GM12878 (cell line): ENCODE data around the gene PRSS33. TPM values are rescaled to one million over a fixed set of nuclear protein-coding genes. Genes with fewer than 3 reads are reported as not detected.

Experiments
- CBX3 ChIP-seq: fragments of 200-600 bp; sonication (generic); IDR thresholded peaks from 2 replicates; pipeline ENCODE4 v1.6.1; 2016; ENCODE audit warnings: low read depth, borderline replicate concordance
- NFYB ChIP-seq: IDR thresholded peaks from 2 replicates; pipeline ENCODE4 v1.6.1; 2011; ENCODE audit warnings: low read depth, mild to moderate bottlenecking, low read length, improper control_type of control experiment, moderate library complexity; ENCODE audit not compliant: insufficient read depth
- polyA plus RNA-seq, 11 experiments: library from polyadenylated mRNA; depleted of rRNA in 4 of 11; unstranded in 6 of 11; stranded (reverse) in 5 of 11; fragments of >200 nt; fragmentation: Nextera tagmentation in 4 of 11; fragmentation: Illumina TruSeq in 1 of 11; extraction: Ambion mirVana in 4 of 11; extraction: Trizol in 1 of 11; gene quantifications; 1 replicate in 1 of 11; 2 replicates in 10 of 11; pipeline versions ENCODE4 v1.2.1 to v1.2.3, GENCODE V29; 2011 to 2016; ENCODE audit warnings: inconsistent platforms in 2 of 11, missing spikeins in 2 of 11, low read depth in 1 of 11
- total RNA-seq, 4 experiments: library from RNA; depleted of rRNA in 3 of 4; stranded (reverse); fragments of >200 nt in 3 of 4; fragmentation: Illumina TruSeq in 1 of 4; extraction: Trizol in 1 of 4; gene quantifications; 2 replicates each; pipeline versions ENCODE4 v1.2.1 to v1.2.3, GENCODE V29; 2013 to 2021
- TF ChIP-seq, protein P1 (sequence below): fragments of 450-650 bp; IDR thresholded peaks from 2 replicates; pipeline ENCODE4 v1.6.1; 2017; ENCODE audit warnings: borderline replicate concordance
- TF ChIP-seq, protein P2 (sequence below): fragments of 450-650 bp; IDR thresholded peaks from 2 replicates; pipeline ENCODE4 v1.6.1; 2017; ENCODE audit warnings: mild to moderate bottlenecking, moderate library complexity
- TF ChIP-seq, protein P3 (sequence below): fragments of 450-650 bp; IDR thresholded peaks from 2 replicates; pipeline ENCODE4 v1.6.1; 2017; ENCODE audit warnings: antibody characterized with exemption, mild to moderate bottlenecking, moderate library complexity

Gene PRSS33
- total and polyA plus RNA-seq, 10 of the 15 experiments (the other 5 are each of a cell fraction or from before 2014, with no cell fraction given): not detected

DNA sequence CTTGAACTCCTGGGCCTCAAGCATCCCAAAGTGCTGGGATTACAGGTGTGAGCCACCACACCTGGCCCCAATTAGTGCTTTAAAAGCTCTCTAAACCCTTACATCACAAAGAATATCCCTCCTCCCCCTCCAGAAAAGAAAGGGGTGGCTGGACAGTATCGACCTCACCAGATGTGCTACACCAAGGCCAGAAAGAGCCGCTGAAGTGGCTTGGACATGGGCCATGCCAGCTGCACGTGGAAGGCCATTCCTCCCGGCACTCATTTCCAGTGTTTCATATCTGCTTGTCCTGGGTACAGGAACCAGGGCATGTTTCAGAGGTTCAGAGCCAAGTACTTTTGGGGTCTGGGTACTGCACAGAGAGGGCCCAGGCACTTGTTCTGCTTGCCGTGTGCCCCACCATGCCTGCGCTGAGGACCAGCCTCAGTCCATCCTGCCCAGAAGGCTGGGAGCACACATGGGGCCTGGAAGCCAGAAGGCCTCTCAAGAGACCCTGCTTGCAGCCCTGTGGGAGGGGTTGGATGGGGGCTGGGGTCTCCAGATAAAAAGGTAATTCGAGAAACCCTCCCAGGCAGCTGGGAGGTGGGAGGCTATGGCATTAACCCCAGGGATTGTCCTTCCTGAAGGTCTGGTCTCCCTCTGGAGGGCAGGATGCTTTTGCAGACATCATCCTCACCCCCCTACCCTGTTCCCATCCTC, 38.5 kb downstream of the PRSS33 start (continued):
- TF ChIP-seq, protein P1, sequence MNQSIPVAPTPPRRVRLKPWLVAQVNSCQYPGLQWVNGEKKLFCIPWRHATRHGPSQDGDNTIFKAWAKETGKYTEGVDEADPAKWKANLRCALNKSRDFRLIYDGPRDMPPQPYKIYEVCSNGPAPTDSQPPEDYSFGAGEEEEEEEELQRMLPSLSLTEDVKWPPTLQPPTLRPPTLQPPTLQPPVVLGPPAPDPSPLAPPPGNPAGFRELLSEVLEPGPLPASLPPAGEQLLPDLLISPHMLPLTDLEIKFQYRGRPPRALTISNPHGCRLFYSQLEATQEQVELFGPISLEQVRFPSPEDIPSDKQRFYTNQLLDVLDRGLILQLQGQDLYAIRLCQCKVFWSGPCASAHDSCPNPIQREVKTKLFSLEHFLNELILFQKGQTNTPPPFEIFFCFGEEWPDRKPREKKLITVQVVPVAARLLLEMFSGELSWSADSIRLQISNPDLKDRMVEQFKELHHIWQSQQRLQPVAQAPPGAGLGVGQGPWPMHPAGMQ: no peak
- TF ChIP-seq NFYB (no peak), CBX3 (no peak)
- TF ChIP-seq, protein P2, sequence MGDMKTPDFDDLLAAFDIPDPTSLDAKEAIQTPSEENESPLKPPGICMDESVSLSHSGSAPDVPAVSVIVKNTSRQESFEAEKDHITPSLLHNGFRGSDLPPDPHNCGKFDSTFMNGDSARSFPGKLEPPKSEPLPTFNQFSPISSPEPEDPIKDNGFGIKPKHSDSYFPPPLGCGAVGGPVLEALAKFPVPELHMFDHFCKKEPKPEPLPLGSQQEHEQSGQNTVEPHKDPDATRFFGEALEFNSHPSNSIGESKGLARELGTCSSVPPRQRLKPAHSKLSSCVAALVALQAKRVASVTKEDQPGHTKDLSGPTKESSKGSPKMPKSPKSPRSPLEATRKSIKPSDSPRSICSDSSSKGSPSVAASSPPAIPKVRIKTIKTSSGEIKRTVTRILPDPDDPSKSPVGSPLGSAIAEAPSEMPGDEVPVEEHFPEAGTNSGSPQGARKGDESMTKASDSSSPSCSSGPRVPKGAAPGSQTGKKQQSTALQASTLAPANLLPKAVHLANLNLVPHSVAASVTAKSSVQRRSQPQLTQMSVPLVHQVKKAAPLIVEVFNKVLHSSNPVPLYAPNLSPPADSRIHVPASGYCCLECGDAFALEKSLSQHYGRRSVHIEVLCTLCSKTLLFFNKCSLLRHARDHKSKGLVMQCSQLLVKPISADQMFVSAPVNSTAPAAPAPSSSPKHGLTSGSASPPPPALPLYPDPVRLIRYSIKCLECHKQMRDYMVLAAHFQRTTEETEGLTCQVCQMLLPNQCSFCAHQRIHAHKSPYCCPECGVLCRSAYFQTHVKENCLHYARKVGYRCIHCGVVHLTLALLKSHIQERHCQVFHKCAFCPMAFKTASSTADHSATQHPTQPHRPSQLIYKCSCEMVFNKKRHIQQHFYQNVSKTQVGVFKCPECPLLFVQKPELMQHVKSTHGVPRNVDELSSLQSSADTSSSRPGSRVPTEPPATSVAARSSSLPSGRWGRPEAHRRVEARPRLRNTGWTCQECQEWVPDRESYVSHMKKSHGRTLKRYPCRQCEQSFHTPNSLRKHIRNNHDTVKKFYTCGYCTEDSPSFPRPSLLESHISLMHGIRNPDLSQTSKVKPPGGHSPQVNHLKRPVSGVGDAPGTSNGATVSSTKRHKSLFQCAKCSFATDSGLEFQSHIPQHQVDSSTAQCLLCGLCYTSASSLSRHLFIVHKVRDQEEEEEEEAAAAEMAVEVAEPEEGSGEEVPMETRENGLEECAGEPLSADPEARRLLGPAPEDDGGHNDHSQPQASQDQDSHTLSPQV: no peak
- TF ChIP-seq, protein P3, sequence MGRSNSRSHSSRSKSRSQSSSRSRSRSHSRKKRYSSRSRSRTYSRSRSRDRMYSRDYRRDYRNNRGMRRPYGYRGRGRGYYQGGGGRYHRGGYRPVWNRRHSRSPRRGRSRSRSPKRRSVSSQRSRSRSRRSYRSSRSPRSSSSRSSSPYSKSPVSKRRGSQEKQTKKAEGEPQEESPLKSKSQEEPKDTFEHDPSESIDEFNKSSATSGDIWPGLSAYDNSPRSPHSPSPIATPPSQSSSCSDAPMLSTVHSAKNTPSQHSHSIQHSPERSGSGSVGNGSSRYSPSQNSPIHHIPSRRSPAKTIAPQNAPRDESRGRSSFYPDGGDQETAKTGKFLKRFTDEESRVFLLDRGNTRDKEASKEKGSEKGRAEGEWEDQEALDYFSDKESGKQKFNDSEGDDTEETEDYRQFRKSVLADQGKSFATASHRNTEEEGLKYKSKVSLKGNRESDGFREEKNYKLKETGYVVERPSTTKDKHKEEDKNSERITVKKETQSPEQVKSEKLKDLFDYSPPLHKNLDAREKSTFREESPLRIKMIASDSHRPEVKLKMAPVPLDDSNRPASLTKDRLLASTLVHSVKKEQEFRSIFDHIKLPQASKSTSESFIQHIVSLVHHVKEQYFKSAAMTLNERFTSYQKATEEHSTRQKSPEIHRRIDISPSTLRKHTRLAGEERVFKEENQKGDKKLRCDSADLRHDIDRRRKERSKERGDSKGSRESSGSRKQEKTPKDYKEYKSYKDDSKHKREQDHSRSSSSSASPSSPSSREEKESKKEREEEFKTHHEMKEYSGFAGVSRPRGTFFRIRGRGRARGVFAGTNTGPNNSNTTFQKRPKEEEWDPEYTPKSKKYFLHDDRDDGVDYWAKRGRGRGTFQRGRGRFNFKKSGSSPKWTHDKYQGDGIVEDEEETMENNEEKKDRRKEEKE: no peak
